AG04449 (cell line): ENCODE measurements around the gene IRF3.
A peak's percentile ranks its signal among the peaks of the same experiment; 100 is the strongest.

Experiments used
- CTCF ChIA-PET: fragments of 350-600 bp; formaldehyde crosslinking; extraction: SDS; loops from one replicate; lab custom pipeline; 2021; ENCODE audit warnings: antibody characterized with exemption; lab: Yijun Ruan, JAX
- POLR2A ChIA-PET: fragments of 400-600, 350-600 bp; formaldehyde crosslinking; extraction: SDS; loops from one replicate; lab custom pipeline; 2020; ENCODE audit warnings: antibody characterized with exemption, inconsistent platforms; lab: Yijun Ruan, JAX
- DNase-seq: peaks from one replicate; pipeline ENCODE4 v3.0.0-alpha.2; 2010; ENCODE audit warnings: low read depth, low spot score
- H3K4me3 ChIP-seq: 2 replicates; pipeline ENCODE4 v1.5.1; 2011; ENCODE audit warnings: low read depth, mild to moderate bottlenecking, control low read depth, low read length
- TF ChIP-seq, protein P1 (sequence below): IDR thresholded peaks from one replicate; pipeline ENCODE4 v1.5.1; 2011; ENCODE audit warnings: mild to moderate bottlenecking, moderate library complexity, low read length, control low read depth, inconsistent platforms; ENCODE audit not compliant: insufficient read depth; ENCODE audit errors: missing control alignments

IRF3 gene

DNA sequence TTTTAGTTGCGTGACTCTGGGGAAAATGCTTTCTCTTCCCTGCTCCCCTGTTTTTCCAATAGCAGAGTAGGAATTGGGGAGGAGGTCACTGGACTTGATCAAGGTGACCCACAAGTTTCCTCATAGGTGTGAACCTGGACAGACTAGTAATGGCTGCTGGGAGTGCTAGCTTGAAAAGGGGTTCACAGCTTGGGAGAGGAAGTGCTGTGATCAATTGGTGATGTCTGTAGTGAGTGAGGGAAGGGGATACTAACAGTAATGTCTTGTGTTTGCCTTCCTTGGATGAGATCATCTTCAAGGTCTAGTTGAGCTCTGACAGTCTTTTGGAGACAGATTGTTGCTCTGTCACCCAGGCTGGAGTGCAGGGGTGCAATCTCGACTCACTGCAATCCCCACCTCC lies 1.8 kb upstream of the IRF3 start:
- H3K4me3 ChIP-seq, result no peak overlapping the region
- ChIA-PET POLR2A (no interaction called here), CTCF (interaction anchor here (0.9 to 2.0 kb wide), 3 partner anchors 9 to 98 kb away, joined by 5 read pairs; no protein-coding TSS in a partner anchor)
- TF ChIP-seq, protein P1, sequence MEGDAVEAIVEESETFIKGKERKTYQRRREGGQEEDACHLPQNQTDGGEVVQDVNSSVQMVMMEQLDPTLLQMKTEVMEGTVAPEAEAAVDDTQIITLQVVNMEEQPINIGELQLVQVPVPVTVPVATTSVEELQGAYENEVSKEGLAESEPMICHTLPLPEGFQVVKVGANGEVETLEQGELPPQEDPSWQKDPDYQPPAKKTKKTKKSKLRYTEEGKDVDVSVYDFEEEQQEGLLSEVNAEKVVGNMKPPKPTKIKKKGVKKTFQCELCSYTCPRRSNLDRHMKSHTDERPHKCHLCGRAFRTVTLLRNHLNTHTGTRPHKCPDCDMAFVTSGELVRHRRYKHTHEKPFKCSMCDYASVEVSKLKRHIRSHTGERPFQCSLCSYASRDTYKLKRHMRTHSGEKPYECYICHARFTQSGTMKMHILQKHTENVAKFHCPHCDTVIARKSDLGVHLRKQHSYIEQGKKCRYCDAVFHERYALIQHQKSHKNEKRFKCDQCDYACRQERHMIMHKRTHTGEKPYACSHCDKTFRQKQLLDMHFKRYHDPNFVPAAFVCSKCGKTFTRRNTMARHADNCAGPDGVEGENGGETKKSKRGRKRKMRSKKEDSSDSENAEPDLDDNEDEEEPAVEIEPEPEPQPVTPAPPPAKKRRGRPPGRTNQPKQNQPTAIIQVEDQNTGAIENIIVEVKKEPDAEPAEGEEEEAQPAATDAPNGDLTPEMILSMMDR, result no peak
- no peak for DNase-seq

GRCh38 chr19:49666120-49666444 lies 425 bp upstream of the IRF3 start:
- ChIA-PET CTCF (interaction anchor here (0.9 to 5.3 kb wide), 4 partner anchors 8 to 163 kb away, joined by 3 to 48 read pairs (median 5); no protein-coding TSS in a partner anchor), POLR2A (interaction anchor here (2.0 kb wide), 2 partner anchors 10 to 76 kb away, joined by 13 to 17 read pairs; partner anchors contain the start of gene PRMT1)
- peak overlapping the region; percentile 68 for H3K4me3 ChIP-seq
- DNase-seq, result no peak
- TF ChIP-seq, protein P1, result no peak

DNA sequence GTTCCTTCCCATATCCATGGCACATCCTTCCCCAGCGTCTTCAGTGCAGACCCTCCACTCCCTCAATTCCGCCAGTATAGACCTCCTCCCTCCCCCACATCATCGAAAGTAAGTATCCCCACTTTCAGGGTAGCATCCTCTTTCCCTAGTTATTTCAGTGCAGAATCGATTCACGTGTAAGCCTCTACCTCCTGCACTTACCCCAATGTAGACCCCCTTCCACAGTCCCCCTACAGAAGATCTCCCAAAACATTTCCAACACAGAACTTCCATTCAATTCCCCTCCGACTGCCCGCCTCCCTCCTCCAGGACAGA lies 664 bp downstream of the IRF3 start:
- ChIA-PET POLR2A (interaction anchor here (1.2 to 2.1 kb wide), 6 partner anchors 11 to 75 kb away, joined by 3 to 17 read pairs (median 7); partner anchors contain the start of genes PRMT1 and SCAF1), CTCF (interaction anchor here (0.9 to 5.3 kb wide), 5 partner anchors 9 to 162 kb away, joined by 3 to 48 read pairs (median 5); no protein-coding TSS in a partner anchor)
- peak overlapping the region; percentile 96 for H3K4me3 ChIP-seq
- no peak for DNase-seq
- TF ChIP-seq, protein P1, result no peak

GRCh38 chr19:49664171-49665035 lies 1.3 kb downstream of the IRF3 start:
- CTCF ChIA-PET, result interaction anchor here (1.2 to 5.3 kb wide), 5 partner anchors 9 to 162 kb away, joined by 3 to 48 read pairs (median 6); no protein-coding TSS in a partner anchor

DNA sequence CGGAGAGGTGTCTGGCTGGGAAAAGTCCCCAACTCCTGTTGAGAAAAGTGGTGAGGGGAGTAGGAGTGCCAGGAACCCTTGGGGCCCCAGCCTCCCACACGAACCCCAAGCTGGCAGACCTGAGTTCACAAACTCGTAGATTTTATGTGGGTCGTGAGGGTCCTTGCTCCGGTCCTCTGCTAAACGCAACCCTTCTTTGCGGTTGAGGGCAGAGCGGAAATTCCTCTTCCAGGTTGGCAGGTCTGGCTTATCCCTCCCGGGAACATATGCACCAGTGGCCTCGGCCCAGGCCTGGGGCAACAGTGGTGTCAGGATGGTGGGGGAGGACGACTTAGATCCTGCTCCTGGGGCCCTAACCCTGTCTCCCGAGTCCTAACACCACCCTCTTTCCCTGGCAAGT lies 2.4 kb downstream of the IRF3 start:
- ChIA-PET CTCF (interaction anchor here (1.2 to 5.3 kb wide), 4 partner anchors 11 to 93 kb away, joined by 4 to 48 read pairs (median 6); no protein-coding TSS in a partner anchor), POLR2A (interaction anchor here (2.1 kb wide), 1 partner anchor 14 kb away, joined by 8 read pairs; no protein-coding TSS in a partner anchor)
- H3K4me3 ChIP-seq, result no peak overlapping the region
- TF ChIP-seq, protein P1, result no peak
- no peak for DNase-seq

More at GRCh38 chr19:49664171-49665035, 1.3 kb downstream of the IRF3 start:
- peak overlapping the region; percentile 96 for H3K4me3 ChIP-seq
- DNase-seq, result no peak
- TF ChIP-seq, protein P1, result peak; percentile 26
- POLR2A ChIA-PET, result interaction anchor here (0.6 to 2.1 kb wide), 8 partner anchors 9 to 74 kb away, joined by 3 to 17 read pairs (median 5); partner anchors contain the start of genes PRMT1 and SCAF1

DNA sequence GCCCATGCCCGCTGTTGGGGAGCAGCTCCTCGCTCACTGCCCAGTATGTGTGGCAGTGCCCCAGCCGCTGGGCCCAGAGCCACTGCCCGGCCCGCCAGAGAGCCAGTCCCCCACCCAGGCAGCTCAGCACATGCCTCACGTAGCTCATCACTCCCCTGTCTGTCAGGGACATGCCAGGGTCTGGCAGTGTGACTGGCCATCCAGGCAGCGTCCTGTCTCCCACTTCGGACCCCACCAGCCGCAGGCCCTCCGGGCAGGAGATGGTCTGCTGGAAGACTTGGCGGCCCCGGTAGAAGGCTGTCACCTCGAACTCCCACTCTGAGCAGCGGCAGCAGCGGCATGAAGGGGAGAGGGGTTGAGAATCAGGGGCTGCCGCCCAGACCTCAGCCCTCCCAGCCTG lies 3.6 kb downstream of the IRF3 start:
- ChIA-PET POLR2A (interaction anchor here (0.6 to 1.3 kb wide), 3 partner anchors 14 to 22 kb away, joined by 3 to 4 read pairs (median 4); partner anchors contain the start of gene RRAS), CTCF (interaction anchor here (1.6 to 5.3 kb wide), 2 partner anchors 12 to 16 kb away, joined by 4 to 48 read pairs; no protein-coding TSS in a partner anchor)
- H3K4me3 ChIP-seq, result no peak overlapping the region
- TF ChIP-seq, protein P1, result no peak
- DNase-seq, result no peak
